ENCODE data around the gene SPATA3. TPM values are rescaled to one million over a fixed set of nuclear protein-coding genes. Genes with fewer than 3 reads are reported as not detected.

Gene SPATA3
- total RNA-seq, 1 donor from 2014 or later = not detected

DNA sequence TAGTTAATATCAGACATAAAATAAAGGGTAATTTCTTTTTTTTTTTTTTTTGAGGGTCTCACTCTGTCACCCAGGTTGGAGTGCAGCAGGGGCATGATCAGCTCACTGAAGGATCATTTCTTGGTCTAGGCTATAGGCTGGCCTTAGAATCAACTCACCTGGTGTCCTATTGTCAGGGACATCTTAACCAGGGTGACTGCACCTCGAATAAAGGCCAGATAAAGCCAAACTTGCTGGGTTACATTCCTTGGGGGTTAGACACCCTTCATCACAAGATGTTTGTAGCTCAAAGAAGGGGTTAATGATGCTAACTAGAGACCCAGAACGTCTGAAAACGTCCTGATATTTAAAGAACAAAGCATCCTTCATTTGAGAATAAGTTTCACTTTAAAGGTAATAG lies 17.9 kb downstream of the SPATA3 start:
- Mint-ChIP-seq H3K36me3 (ENCODE audit: unreplicated experiment) (no peaks in the 10 kb centered on the region), H3K4me1 (ENCODE audit: unreplicated experiment) (no peaks in the 10 kb centered on the region), H3K9me3 (ENCODE audit: unreplicated experiment) (no peaks in the 10 kb centered on the region), H3K27me3 (ENCODE audit: unreplicated experiment) (peaks cover 45% of the 10 kb centered on the region), H3K27ac (ENCODE audit: unreplicated experiment) (no peak overlapping the region), H3K4me3 (ENCODE audit: unreplicated experiment) (no peak overlapping the region)
- TF ChIP-seq CTCF (IDR thresholded peaks at IDR 0.05) = no peak
- no peak for DNase-seq (ENCODE audit: extremely low spot score, unreplicated experiment)

GRCh38 chr2:231015478-231015877 lies 19.6 kb downstream of the SPATA3 start:
- Mint-ChIP-seq H3K9me3 (ENCODE audit: unreplicated experiment) (no peaks in the 10 kb centered on the region), H3K36me3 (ENCODE audit: unreplicated experiment) (no peaks in the 10 kb centered on the region), H3K4me1 (ENCODE audit: unreplicated experiment) (no peaks in the 10 kb centered on the region), H3K4me3 (ENCODE audit: unreplicated experiment) (no peak overlapping the region), H3K27ac (ENCODE audit: unreplicated experiment) (no peak overlapping the region), H3K27me3 (ENCODE audit: unreplicated experiment) (peaks cover 50% of the 10 kb centered on the region)
- TF ChIP-seq CTCF (IDR thresholded peaks at IDR 0.05) = no peak
- DNase-seq (ENCODE audit: extremely low spot score, unreplicated experiment) = no peak

- Mint-ChIP-seq H3K27ac (ENCODE audit: unreplicated experiment) (no peak overlapping the region), H3K4me1 (ENCODE audit: unreplicated experiment) (no peaks in the 10 kb centered on the region), H3K36me3 (ENCODE audit: unreplicated experiment) (no peaks in the 10 kb centered on the region), H3K4me3 (ENCODE audit: unreplicated experiment) (no peak overlapping the region), H3K9me3 (ENCODE audit: unreplicated experiment) (no peaks in the 10 kb centered on the region), H3K27me3 (ENCODE audit: unreplicated experiment) (peaks cover 52% of the 10 kb centered on the region)
- DNase-seq (ENCODE audit: extremely low spot score, unreplicated experiment) = no peak
- TF ChIP-seq CTCF (IDR thresholded peaks at IDR 0.05) = no peak
Observed at GRCh38 chr2:231015926-231016325, 20.0 kb downstream of the SPATA3 start.

DNA sequence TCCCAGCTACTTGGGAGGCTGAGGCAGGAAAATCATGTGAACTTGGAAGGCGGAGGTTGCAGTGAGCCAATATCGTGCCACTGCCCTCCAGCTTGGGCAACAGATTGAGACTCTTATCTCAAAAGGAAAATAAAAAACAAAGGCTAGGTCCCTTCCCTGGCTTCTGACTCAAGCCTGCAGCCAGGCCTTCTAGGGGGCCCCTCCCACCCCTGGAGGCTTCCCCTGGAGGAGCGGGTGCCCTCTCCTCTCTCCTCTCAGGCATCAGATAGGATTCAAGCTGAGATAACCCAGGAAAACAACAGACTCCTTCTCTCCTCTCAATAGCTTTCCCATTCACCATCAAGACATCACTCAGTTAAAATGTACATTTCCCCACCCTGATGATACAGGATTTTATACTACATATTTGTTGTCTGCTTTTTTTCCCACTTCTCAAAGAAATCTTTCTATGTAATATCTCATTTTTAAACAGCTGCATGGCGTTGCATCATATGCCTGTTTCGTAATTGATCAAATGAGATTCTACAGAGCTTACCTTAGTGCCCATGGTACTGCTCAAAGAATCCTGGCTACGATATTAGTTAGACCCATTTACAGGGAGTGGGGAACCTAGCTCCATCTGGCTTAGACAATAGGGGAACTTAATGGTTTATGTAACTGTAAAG lies 20.8 kb downstream of the SPATA3 start:
- no peaks in the 10 kb centered on the region for H3K4me1 Mint-ChIP-seq (ENCODE audit: unreplicated experiment)
- H3K27ac Mint-ChIP-seq (ENCODE audit: unreplicated experiment) = no peak overlapping the region
- H3K36me3 Mint-ChIP-seq (ENCODE audit: unreplicated experiment) = no peaks in the 10 kb centered on the region
- no peak overlapping the region for H3K4me3 Mint-ChIP-seq (ENCODE audit: unreplicated experiment)
- H3K9me3 Mint-ChIP-seq (ENCODE audit: unreplicated experiment) = no peaks in the 10 kb centered on the region
- no peak for TF ChIP-seq CTCF (IDR thresholded peaks at IDR 0.05)
- no peak for DNase-seq (ENCODE audit: extremely low spot score, unreplicated experiment)
- peaks cover 55% of the 10 kb centered on the region for H3K27me3 Mint-ChIP-seq (ENCODE audit: unreplicated experiment)

- H3K27me3 Mint-ChIP-seq (ENCODE audit: unreplicated experiment) = peaks cover 50% of the 10 kb centered on the region
- no peak for DNase-seq (ENCODE audit: extremely low spot score, unreplicated experiment)
- no peaks in the 10 kb centered on the region for H3K4me1 Mint-ChIP-seq (ENCODE audit: unreplicated experiment)
Observed at GRCh38 chr2:231017231-231017598, 21.3 kb downstream of the SPATA3 start.

More at GRCh38 chr2:231017231-231017598, 21.3 kb downstream of the SPATA3 start:
- H3K27ac Mint-ChIP-seq (ENCODE audit: unreplicated experiment) = no peak overlapping the region
- H3K36me3 Mint-ChIP-seq (ENCODE audit: unreplicated experiment) = no peaks in the 10 kb centered on the region
- no peak overlapping the region for H3K4me3 Mint-ChIP-seq (ENCODE audit: unreplicated experiment)
- no peak for TF ChIP-seq CTCF (IDR thresholded peaks at IDR 0.05)
- H3K9me3 Mint-ChIP-seq (ENCODE audit: unreplicated experiment) = no peaks in the 10 kb centered on the region
